Panc1 (cell line): ENCODE results near the gene AAK1. TPM values are rescaled to one million over a fixed set of nuclear protein-coding genes. Genes with fewer than 3 reads are reported as not detected.

ENCODE experiments used
- ATAC-seq: fragments of 200-7000 bp; cut with Tn5 transposase; 2 replicates; pipeline ENCODE4 v1.9.1; 2020; ENCODE audit warnings: mild to moderate bottlenecking, moderate library complexity
- BruUV-seq: library from RNA; stranded (reverse); fragments of 400-500 nt; replicated peaks from 2 replicates; lab custom pipeline; 2021; lab: Mats Ljungman, UMichigan
- CTCF ChIA-PET: fragments of 300-600 bp; sonication (Branson Sonifier 250); formaldehyde crosslinking; loops from one replicate; lab custom pipeline; 2022; ENCODE audit warnings: antibody characterized with exemption; lab: Charles Lee
- POLR2A ChIA-PET: fragments of 300-600 bp; sonication (Branson Sonifier 250); formaldehyde crosslinking; loops from one replicate; lab custom pipeline; 2022; ENCODE audit warnings: antibody characterized with exemption; lab: Charles Lee
- DNase-seq: peaks from one replicate; pipeline ENCODE4 v3.0.0-alpha.2; 2010; ENCODE audit warnings: low read depth, low spot score
- H3K27ac ChIP-seq: 2 replicates; pipeline ENCODE4 v1.5.1; 2011; ENCODE audit warnings: mild to moderate bottlenecking, low read length, inconsistent platforms
- H3K27me3 ChIP-seq: fragments of 200-500 bp; sonication (Bioruptor generic); 2 replicates; pipeline ENCODE4 v1.6.0; 2014; ENCODE audit warnings: low read length, inconsistent platforms; ENCODE audit not compliant: control insufficient read depth, insufficient read depth
- H3K36me3 ChIP-seq: fragments of 200-500 bp; sonication (Bioruptor generic); 2 replicates; pipeline ENCODE4 v1.5.1; 2014; ENCODE audit warnings: inconsistent platforms, mild to moderate bottlenecking, low read length, moderate library complexity; ENCODE audit not compliant: control insufficient read depth, insufficient read depth
- H3K4me1 ChIP-seq: 2 replicates; pipeline ENCODE4 v1.5.1; 2011; ENCODE audit warnings: inconsistent platforms, mild to moderate bottlenecking, low read length, moderate library complexity; ENCODE audit not compliant: control insufficient read depth, insufficient read depth
- H3K4me3 ChIP-seq, 2 experiments: 2 replicates each; pipeline ENCODE4 v1.5.1; 2011 to 2012; ENCODE audit warnings: low read depth in 2 of 2, low read length in 2 of 2, mild to moderate bottlenecking in 2 of 2, inconsistent platforms in 1 of 2, moderate library complexity in 1 of 2
- H3K9me3 ChIP-seq: fragments of 200-500 bp; sonication (Bioruptor generic); 2 replicates; pipeline ENCODE4 v1.5.1; 2014; ENCODE audit warnings: low read depth, mild to moderate bottlenecking, inconsistent platforms, low read length, moderate library complexity; ENCODE audit not compliant: control insufficient read depth, insufficient read depth
- CTCF ChIP-seq: fragments of 450-650 bp; IDR thresholded peaks from 2 replicates; pipeline ENCODE4 v1.5.1; 2017; ENCODE audit warnings: mild to moderate bottlenecking
- POLR2AphosphoS5 ChIP-seq: IDR thresholded peaks from 2 replicates; pipeline ENCODE4 v1.6.1; 2012; ENCODE audit warnings: mild to moderate bottlenecking, low read depth, low read length, moderate library complexity
- REST ChIP-seq, 2 experiments: IDR thresholded peaks; 2 replicates each; pipeline ENCODE4 v1.6.1; 2011 to 2012; ENCODE audit warnings: low read depth in 2 of 2, control low read depth in 1 of 2, low read length in 1 of 2, mild to moderate bottlenecking in 1 of 2, moderate library complexity in 1 of 2; ENCODE audit not compliant: insufficient read depth in 1 of 2
- SIN3A ChIP-seq: IDR thresholded peaks from 2 replicates; pipeline ENCODE4 v1.6.1; 2012; ENCODE audit warnings: low read depth, mild to moderate bottlenecking, low read length, moderate library complexity, borderline replicate concordance; ENCODE audit not compliant: insufficient read depth
- TCF7L2 ChIP-seq: IDR thresholded peaks from 2 replicates; pipeline ENCODE4 v1.6.1; 2011; ENCODE audit warnings: mild to moderate bottlenecking, low read depth, low read length, inconsistent platforms
- in situ Hi-C: cut with HindIII; loops from 2 replicates; pipeline ENCODE4 v1.10.0; 2016; ENCODE audit warnings: low sequenced_read_pairs, low pct_unique_long_range_greater_than_20kb
- intact Hi-C: fragments of 100-400 bp; cut with micrococcal nuclease; formaldehyde crosslinking; loops from one replicate; pipeline ENCODE4 v1.10.0; 2022; ENCODE audit not compliant: unreplicated experiment
- total RNA-seq: library from RNA; stranded (reverse); gene quantifications from one replicate; pipeline ENCODE4 v1.2.1, GENCODE V29; 2021; ENCODE audit not compliant: unreplicated experiment

AAK1 gene
- total RNA-seq, 1 experiment from 2014 or later: 123 TPM

GRCh38 chr2:69549421-69549820 lies 94.1 kb downstream of the AAK1 start:
- DNase-seq (no peak), ATAC-seq (no peak)
- in situ Hi-C loops: no loop called here
- intact Hi-C loops: no loop called here
- TF ChIP-seq TCF7L2 (no peak), CTCF (no peak), POLR2AphosphoS5 (no peak), SIN3A (no peak), REST (IDR thresholded peaks at IDR 0.05; ENCODE audit: insufficient read depth in 1 of 2, low read depth in 2 of 2, low read length in 1 of 2) (no peak)
- no peaks in the 10 kb centered on the region for H3K27me3 ChIP-seq
- no peak overlapping the region for H3K27ac ChIP-seq
- POLR2A ChIA-PET: no interaction called here
- no peaks in the 10 kb centered on the region; the same call in 1 of the 2 replicates for H3K9me3 ChIP-seq
- H3K36me3 ChIP-seq: no peaks in the 10 kb centered on the region
- CTCF ChIA-PET: no interaction called here
- H3K4me3 ChIP-seq: no peak overlapping the region
- BruUV-seq: no TSS peak
- no peaks in the 10 kb centered on the region for H3K4me1 ChIP-seq

GRCh38 chr2:69547984-69548715 lies 95.4 kb downstream of the AAK1 start:
- no peaks in the 10 kb centered on the region for H3K27me3 ChIP-seq
- H3K4me3 ChIP-seq: no peak overlapping the region
- H3K36me3 ChIP-seq: no peaks in the 10 kb centered on the region
- TF ChIP-seq CTCF (no peak), REST (IDR thresholded peaks at IDR 0.05; ENCODE audit: insufficient read depth in 1 of 2, low read depth in 2 of 2, low read length in 1 of 2) (no peak), POLR2AphosphoS5 (no peak), TCF7L2 (no peak), SIN3A (no peak)
- POLR2A ChIA-PET: no interaction called here
- no peaks in the 10 kb centered on the region for H3K4me1 ChIP-seq
- in situ Hi-C loops: no loop called here
- intact Hi-C loops: no loop called here
- BruUV-seq: no TSS peak
- H3K27ac ChIP-seq: no peak overlapping the region
- ATAC-seq (no peak), DNase-seq (no peak)
- H3K9me3 ChIP-seq: no peaks in the 10 kb centered on the region; the same call in 1 of the 2 replicates
- CTCF ChIA-PET: interaction anchor here (0.7 kb wide), 1 partner anchor 152 kb away, joined by 3 read pairs; no protein-coding TSS in a partner anchor
